ENCODE results near the gene MRPL43.
"Not testable (repeated sequence)": the region's sequence is repeated elsewhere in the genome, so short reads cannot be mapped to it uniquely, and the experiment has no call there.

GRCh38 chr10:100975397-100975796 is 11.9 kb downstream of the MRPL43 start:
- TF ChIP-seq TEAD1 (CRISPR knock-in tag; IDR thresholded peaks at IDR 0.05); CTCF (IDR thresholded peaks at IDR 0.05); JUN (CRISPR knock-in tag; IDR thresholded peaks at IDR 0.05); IRF2 (CRISPR knock-in tag; IDR thresholded peaks at IDR 0.05; ENCODE audit: borderline replicate concordance, low read depth); MAX (CRISPR knock-in tag; IDR thresholded peaks at IDR 0.05); USF2 (CRISPR knock-in tag; IDR thresholded peaks at IDR 0.05); TEAD4 (CRISPR knock-in tag; IDR thresholded peaks at IDR 0.05); HMGXB4 (CRISPR knock-in tag; IDR thresholded peaks at IDR 0.05); NFYB (CRISPR knock-in tag; conservative IDR thresholded peaks at IDR 0.05; ENCODE audit: low read depth); ARID4B (CRISPR knock-in tag; IDR thresholded peaks at IDR 0.05; ENCODE audit: borderline replicate concordance); USF1 (CRISPR knock-in tag; IDR thresholded peaks at IDR 0.05); FOXP1 (CRISPR knock-in tag; IDR thresholded peaks at IDR 0.05; ENCODE audit: borderline replicate concordance); ETV6 (CRISPR knock-in tag; IDR thresholded peaks at IDR 0.05); HMGA2 (CRISPR knock-in tag; IDR thresholded peaks at IDR 0.05): not testable (repeated sequence)
